H1 (cell line): ENCODE data around the gene ZNF133. TPM values are rescaled to one million over a fixed set of nuclear protein-coding genes. Genes with fewer than 3 reads are reported as not detected.

ENCODE experiments used
- CTCF ChIA-PET: fragments of 300-600 bp; sonication (Branson Sonifier 250); formaldehyde crosslinking; loops from one replicate; lab custom pipeline; 2021; ENCODE audit not compliant: partially characterized antibody; lab: Charles Lee
- POLR2A ChIA-PET: fragments of 300-600 bp; sonication (Branson Sonifier 250); formaldehyde crosslinking; loops from one replicate; lab custom pipeline; 2021; ENCODE audit warnings: inconsistent platforms; ENCODE audit not compliant: partially characterized antibody; lab: Charles Lee
- DNase-seq, 2 experiments: peaks; one replicate each; pipeline versions ENCODE4 v3.0.0 to v3.0.0-alpha.2; 2010 to 2022; ENCODE audit warnings: low spot score in 2 of 2, low read depth in 1 of 2, mixed read lengths in 1 of 2
- FAIRE-seq: peaks from 2 replicates; lab custom pipeline; 2011; peaks lifted over from hg19 to GRCh38; lab: Jason Lieb, UNC
- H2AFZ ChIP-seq: 2 replicates; pipeline ENCODE4 v1.8.1; 2012; ENCODE audit warnings: low read length, inconsistent platforms
- H2AK5ac ChIP-seq: 2 replicates; pipeline ENCODE4 v1.6.1; 2013; ENCODE audit warnings: low read depth, low read length
- H2BK120ac ChIP-seq: replicated peaks from 2 replicates; pipeline ENCODE3; 2013; ENCODE audit warnings: low read depth, low read length, inconsistent platforms
- H2BK12ac ChIP-seq: 2 replicates; pipeline ENCODE4 v1.6.1; 2013; ENCODE audit warnings: low read depth, low read length
- H2BK15ac ChIP-seq: 2 replicates; pipeline ENCODE4 v1.6.1; 2013; ENCODE audit warnings: low read length
- H2BK20ac ChIP-seq: 2 replicates; pipeline ENCODE4 v1.6.1; 2013; ENCODE audit warnings: low read length
- H2BK5ac ChIP-seq: 2 replicates; pipeline ENCODE4 v1.6.1; 2013; ENCODE audit warnings: low read depth, low read length
- H3K14ac ChIP-seq: 2 replicates; pipeline ENCODE4 v1.6.1; 2013; ENCODE audit warnings: inconsistent platforms; ENCODE audit not compliant: insufficient read length
- H3K18ac ChIP-seq: 2 replicates; pipeline ENCODE4 v1.6.1; 2013; ENCODE audit warnings: low read length; ENCODE audit errors: extremely low read depth
- H3K23ac ChIP-seq: 2 replicates; pipeline ENCODE4 v1.6.1; 2013; ENCODE audit warnings: inconsistent platforms; ENCODE audit not compliant: insufficient read length
- H3K23me2 ChIP-seq: 2 replicates; pipeline ENCODE4 v1.6.1; 2013; ENCODE audit warnings: low read depth, low read length
- H3K27ac ChIP-seq: 2 replicates; pipeline ENCODE4 v1.6.1; 2011; ENCODE audit warnings: low read depth, low read length, inconsistent platforms
- H3K27me3 ChIP-seq, 4 experiments: replicated peaks in 1 of 4; 1 replicate in 1 of 4; 2 replicates in 3 of 4; pipeline versions ENCODE4 v1.6.1 to v1.8.1; 2011 to 2013; ENCODE audit warnings: low read length in 3 of 4, mild to moderate bottlenecking in 3 of 4, inconsistent platforms in 2 of 4, mixed read lengths in 2 of 4, moderate library complexity in 1 of 4; ENCODE audit not compliant: control insufficient read depth in 3 of 4, insufficient read depth in 3 of 4; ENCODE audit errors: extremely low read depth in 1 of 4
- H3K36me3 ChIP-seq, 4 experiments: 2 replicates each; pipeline versions ENCODE4 v1.6.1 to v1.8.1; 2011 to 2013; ENCODE audit warnings: mild to moderate bottlenecking in 4 of 4, low read length in 3 of 4, moderate library complexity in 2 of 4, control low read depth in 1 of 4, inconsistent platforms in 1 of 4; ENCODE audit not compliant: insufficient read depth in 4 of 4, control insufficient read depth in 2 of 4
- H3K4ac ChIP-seq: replicated peaks from 2 replicates; pipeline ENCODE3; 2013; ENCODE audit warnings: low read length, low read depth, mixed read lengths, inconsistent platforms; ENCODE audit not compliant: insufficient read length
- H3K4me1 ChIP-seq, 4 experiments: replicated peaks in 1 of 4; 1 replicate in 1 of 4; 2 replicates in 3 of 4; pipeline versions ENCODE4 v1.6.1 to v1.8.1; 2011 to 2013; ENCODE audit warnings: low read length in 3 of 4, inconsistent platforms in 2 of 4, mixed read lengths in 1 of 4; ENCODE audit not compliant: insufficient read depth in 4 of 4, control insufficient read depth in 3 of 4
- H3K4me2 ChIP-seq, 2 experiments: 2 replicates each; pipeline versions ENCODE4 v1.6.1 to v1.8.1; 2011 to 2013; ENCODE audit warnings: low read depth in 2 of 2, low read length in 2 of 2, control low read depth in 1 of 2, inconsistent platforms in 1 of 2, mild to moderate bottlenecking in 1 of 2; ENCODE audit not compliant: insufficient read depth in 1 of 2
- H3K4me3 ChIP-seq, 4 experiments: fragments of 200-600, 300-600 bp in 1 of 4; sonication (generic), shearing (Covaris generic), sonication (Bioruptor Twin) in 1 of 4; 2 replicates each; pipeline versions ENCODE4 v1.5.1 to v1.8.1; 2011 to 2016; ENCODE audit warnings: low read length in 4 of 4, low read depth in 3 of 4, control low read depth in 2 of 4, inconsistent platforms in 2 of 4, mild to moderate bottlenecking in 2 of 4, mixed read lengths in 1 of 4, moderate library complexity in 1 of 4; ENCODE audit not compliant: insufficient read depth in 2 of 4; ENCODE audit errors: extremely low read depth in 1 of 4
- H3K56ac ChIP-seq: replicated peaks from 2 replicates; pipeline ENCODE3; 2013; ENCODE audit warnings: low read depth, mild to moderate bottlenecking, mixed read lengths, low read length, inconsistent platforms; ENCODE audit not compliant: insufficient read length
- H3K79me1 ChIP-seq: 2 replicates; pipeline ENCODE4 v1.6.1; 2013; ENCODE audit warnings: low read depth, low read length, control low read depth
- H3K79me2 ChIP-seq, 2 experiments: 2 replicates each; pipeline versions ENCODE4 v1.6.1 to v1.8.1; 2012 to 2013; ENCODE audit warnings: low read length in 2 of 2, mild to moderate bottlenecking in 2 of 2, inconsistent platforms in 1 of 2; ENCODE audit not compliant: insufficient read depth in 2 of 2, control insufficient read depth in 1 of 2
- H3K9ac ChIP-seq, 4 experiments: replicated peaks in 1 of 4; 1 replicate in 1 of 4; 2 replicates in 3 of 4; pipeline versions ENCODE4 v1.6.1 to v1.8.1; 2011 to 2013; ENCODE audit warnings: low read depth in 3 of 4, low read length in 3 of 4, control low read depth in 2 of 4, mild to moderate bottlenecking in 2 of 4, moderate library complexity in 2 of 4, inconsistent platforms in 1 of 4; ENCODE audit errors: extremely low read depth in 1 of 4
- H3K9me3 ChIP-seq, 2 experiments: 2 replicates each; pipeline versions ENCODE4 v1.6.1 to v1.8.1; 2012 to 2013; ENCODE audit warnings: mild to moderate bottlenecking in 2 of 2, moderate library complexity in 2 of 2, control low read depth in 1 of 2, inconsistent platforms in 1 of 2, low read depth in 1 of 2, low read length in 1 of 2, mixed read lengths in 1 of 2; ENCODE audit not compliant: insufficient read depth in 2 of 2
- H4K20me1 ChIP-seq, 2 experiments: replicated peaks in 1 of 2; 2 replicates each; pipeline versions ENCODE3 to v1.8.1; 2011 to 2013; ENCODE audit warnings: inconsistent platforms in 2 of 2, low read length in 2 of 2, mild to moderate bottlenecking in 1 of 2; ENCODE audit not compliant: insufficient read depth in 2 of 2, control insufficient read depth in 1 of 2
- H4K5ac ChIP-seq: 2 replicates; pipeline ENCODE4 v1.6.1; 2013; ENCODE audit warnings: low read length, low read depth, mixed read lengths, inconsistent platforms; ENCODE audit not compliant: insufficient read length
- H4K8ac ChIP-seq: 2 replicates; pipeline ENCODE4 v1.8.0; 2013; ENCODE audit warnings: mild to moderate bottlenecking, moderate library complexity, low read length, inconsistent platforms; ENCODE audit not compliant: insufficient read depth; ENCODE audit errors: extremely low read depth
- H4K91ac ChIP-seq: replicated peaks from 2 replicates; pipeline ENCODE3; 2013; ENCODE audit warnings: low read length, mixed read lengths, inconsistent platforms; ENCODE audit not compliant: insufficient read length
- CEBPB ChIP-seq: IDR thresholded peaks from 2 replicates; pipeline ENCODE4 v1.6.1; 2012; ENCODE audit warnings: low read depth, low read length
- EP300 ChIP-seq, 2 experiments: IDR thresholded peaks; 1 replicate in 1 of 2; 2 replicates in 1 of 2; pipeline ENCODE4 v1.6.1; 2011 to 2012; ENCODE audit warnings: low read depth in 2 of 2, low read length in 2 of 2, mild to moderate bottlenecking in 2 of 2, borderline replicate concordance in 1 of 2, inconsistent platforms in 1 of 2, moderate library complexity in 1 of 2
- GTF2F1 ChIP-seq: IDR thresholded peaks from 2 replicates; pipeline ENCODE4 v1.6.1; 2012; ENCODE audit warnings: low read depth, low read length, improper control_type of control experiment, borderline replicate concordance
- HDAC2 ChIP-seq, 2 experiments: fragments of 300-600 bp in 1 of 2; sonication (generic) in 1 of 2; IDR thresholded peaks; 2 replicates each; pipeline ENCODE4 v1.6.1; 2011 to 2012; ENCODE audit warnings: low read depth in 2 of 2, low read length in 2 of 2, mild to moderate bottlenecking in 2 of 2, moderate library complexity in 2 of 2, borderline replicate concordance in 1 of 2, inconsistent platforms in 1 of 2
- JUND ChIP-seq: IDR thresholded peaks from 2 replicates; pipeline ENCODE4 v1.6.1; 2011; ENCODE audit warnings: mild to moderate bottlenecking, improper control_type of control experiment, low read length
- KDM5A ChIP-seq: fragments of 200-600 bp; IDR thresholded peaks from 2 replicates; pipeline ENCODE4 v1.7.1; 2012; ENCODE audit warnings: mild to moderate bottlenecking, low read length, inconsistent platforms, mixed read lengths
- MAX ChIP-seq: IDR thresholded peaks from 2 replicates; pipeline ENCODE4 v1.6.1; 2012; ENCODE audit warnings: inconsistent platforms
- POLR2AphosphoS5 ChIP-seq: IDR thresholded peaks from 2 replicates; pipeline ENCODE4 v1.6.1; 2011; ENCODE audit warnings: low read depth, low read length
- POU5F1 ChIP-seq: IDR thresholded peaks from 2 replicates; pipeline ENCODE4 v1.6.1; 2011; ENCODE audit warnings: low read depth, mild to moderate bottlenecking, low read length, moderate library complexity
- RAD21 ChIP-seq, 2 experiments: IDR thresholded peaks in 1 of 2; conservative IDR thresholded peaks in 1 of 2; 2 replicates each; pipeline ENCODE4 v1.6.1; 2011; ENCODE audit warnings: low read depth in 2 of 2, low read length in 2 of 2, improper control_type of control experiment in 1 of 2, inconsistent platforms in 1 of 2, mild to moderate bottlenecking in 1 of 2, moderate library complexity in 1 of 2
- TAF1 ChIP-seq: IDR thresholded peaks from 2 replicates; pipeline ENCODE4 v1.6.1; 2011; ENCODE audit warnings: mild to moderate bottlenecking, low read depth, low read length
- TCF12 ChIP-seq: IDR thresholded peaks from 2 replicates; pipeline ENCODE4 v1.6.1; 2011; ENCODE audit warnings: low read depth, mild to moderate bottlenecking, low read length
- TEAD4 ChIP-seq: IDR thresholded peaks from 2 replicates; pipeline ENCODE4 v1.6.1; 2012; ENCODE audit warnings: low read depth, low read length, inconsistent platforms, mixed read lengths
- ZNF274 ChIP-seq: IDR thresholded peaks from 2 replicates; pipeline ENCODE4 v1.7.0; 2012; ENCODE audit warnings: low read length, borderline replicate concordance; ENCODE audit errors: extremely low read depth
- whole genome bisulfite sequencing, 2 experiments: shearing (Covaris generic) in 1 of 2; methylation state at CpG; one replicate each; pipeline versions ENCODE4 v1.1.6 to v1.1.7; 2013 to 2015; ENCODE audit warnings: low lambda C conversion rate in 2 of 2, mixed read lengths in 2 of 2, inconsistent platforms in 1 of 2, low coverage in 1 of 2, missing lambda C conversion rate in 1 of 2; ENCODE audit not compliant: insufficient replicate concordance in 2 of 2, insufficient coverage in 1 of 2, insufficient read length in 1 of 2; ENCODE audit errors: extremely low coverage in 1 of 2, missing lambda C conversion rate in 1 of 2; 5-methylcytosine and 5-hydroxymethylcytosine counted together
- polyA plus RNA-seq, 7 experiments: library from polyadenylated mRNA; depleted of rRNA in 3 of 7; stranded (reverse) in 5 of 7; unstranded in 2 of 7; fragments of >200 nt in 5 of 7; fragments of 200-250 nt in 2 of 7; gene quantifications; 1 replicate in 5 of 7; 2 replicates in 1 of 7; 4 replicates in 1 of 7; pipeline versions ENCODE4 v1.2.1 to v1.2.3, GENCODE V29; 2011 to 2013; ENCODE audit warnings: missing spikeins in 2 of 7, mixed read lengths in 2 of 7
- total RNA-seq: library from RNA; stranded (reverse); fragmentation: NEBNext Ultra II Directional; extraction: Animal tissue kit (Norgen Biotek cat#: 25700); gene quantifications from 2 replicates; pipeline ENCODE4 v1.2.1, GENCODE V29; 2021

Gene ZNF133
- total and polyA plus RNA-seq, 2 of the 8 experiments (the other 6 are each of a cell fraction or from before 2014, with no cell fraction given): 12.1 to 15.8 TPM

GRCh38 chr20:18326990-18327389, 38.7 kb downstream of the ZNF133 start:
- Histone ChIP-seq H4K91ac (no peak overlapping the region), H3K79me1 (no peaks in the 10 kb centered on the region), H3K23me2 (no peaks in the 10 kb centered on the region), H3K9me3 (peaks cover 14 to 20% of the 10 kb centered on the region in 2 experiments), H3K56ac (no peak overlapping the region), H3K9ac (no peak overlapping the region), H3K4me1 (peaks cover 0 to 11% (median 4%) of the 10 kb centered on the region in 4 experiments; a peak in 6 of 7 replicates), H3K4me2 (no peak overlapping the region), H3K79me2 (no peaks in the 10 kb centered on the region), H4K8ac (no peak overlapping the region), H3K4me3 (no peak overlapping the region), H3K18ac (no peak overlapping the region), H2BK12ac (no peak overlapping the region), H4K20me1 (no peaks in the 10 kb centered on the region), H4K5ac (no peak overlapping the region), H3K36me3 (no peaks in the 10 kb centered on the region; a peak in 2 of 8 replicates), H2AFZ (no peak overlapping the region), H2BK20ac (no peak overlapping the region), H2BK120ac (no peak overlapping the region), H3K4ac (no peak overlapping the region), H2BK15ac (no peak overlapping the region), H2AK5ac (no peak overlapping the region), H3K27me3 (no peaks in the 10 kb centered on the region), H3K27ac (no peak overlapping the region), H3K14ac (no peak overlapping the region), H2BK5ac (no peak overlapping the region), H3K23ac (no peak overlapping the region)
- ChIA-PET POLR2A (no interaction called here), CTCF (interaction anchor here (1.3 kb wide), 1 partner anchor 13 kb away, joined by 3 read pairs; no protein-coding TSS in a partner anchor)
- FAIRE-seq (no peak), DNase-seq (no peak)
- WGBS, 2 experiments: 96% methylated on average over 2 of the region's 2 CpGs; no CpG with 5 or more reads in 1 of the 2 experiments
- no peak for TF ChIP-seq POLR2AphosphoS5
- TF ChIP-seq MAX: no peak
- no peak for TF ChIP-seq EP300 (IDR thresholded peaks at IDR 0.05; ENCODE audit: borderline replicate concordance in 1 of 2, low read depth in 2 of 2, low read length in 2 of 2)
- no peak for TF ChIP-seq TEAD4
- no peak for TF ChIP-seq GTF2F1
- no peak for TF ChIP-seq HDAC2 (IDR thresholded peaks at IDR 0.05; ENCODE audit: borderline replicate concordance in 1 of 2, low read depth in 2 of 2, low read length in 2 of 2)
- no peak for TF ChIP-seq RAD21 (IDR thresholded peaks at IDR 0.05 in 1 of 2, conservative IDR thresholded peaks at IDR 0.05 in 1 of 2; ENCODE audit: low read depth in 2 of 2, low read length in 2 of 2)
- TF ChIP-seq JUND: no peak
- TF ChIP-seq KDM5A: no peak
- TF ChIP-seq ZNF274: no peak
- TF ChIP-seq CEBPB: no peak
- no peak for TF ChIP-seq POU5F1
- TF ChIP-seq TAF1: no peak
- no peak for TF ChIP-seq TCF12
